Renal pelvis (tissue), 4 donors: ENCODE results near the gene DAGLB. TPM values are rescaled to one million over a fixed set of nuclear protein-coding genes. Genes with fewer than 3 reads are reported as not detected.
"Not testable (repeated sequence)": the region's sequence is repeated elsewhere in the genome, so short reads cannot be mapped to it uniquely, and the experiment has no call there.

Experiments
- DNase-seq: peaks from one replicate; pipeline ENCODE4 v3.0.0-alpha.2; 2013
- polyA plus RNA-seq, 3 donors: library from polyadenylated mRNA; unstranded; fragments of 120-200 nt; gene quantifications; one replicate each; pipeline ENCODE4 v1.2.1, GENCODE V29; 2013; ENCODE audit not compliant: insufficient read length in 3 of 3

Gene DAGLB
- polyA plus RNA-seq, 3 donors = 17.5 to 20.5 (median 20.2) TPM

DNA sequence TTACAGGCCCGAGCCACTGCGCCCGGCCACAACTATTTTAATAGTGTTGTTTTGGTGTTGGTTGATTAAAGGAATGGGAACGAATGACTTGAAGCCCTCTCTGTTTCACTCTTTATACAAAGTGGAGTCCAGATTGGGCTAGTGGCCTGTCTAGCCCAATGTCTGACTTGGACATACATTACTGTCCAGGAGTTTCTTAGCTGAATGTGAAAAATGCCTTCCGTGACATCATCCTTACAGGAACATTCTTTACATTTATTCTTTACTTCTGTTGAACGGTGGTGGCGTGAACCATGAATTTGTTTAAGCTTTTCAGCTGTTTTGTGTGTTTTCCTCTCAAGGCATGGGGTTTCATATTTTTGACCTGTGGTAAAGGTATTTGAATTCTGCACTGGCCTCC is 67.9 kb downstream of the DAGLB start:
- DNase-seq = no peak

DNA sequence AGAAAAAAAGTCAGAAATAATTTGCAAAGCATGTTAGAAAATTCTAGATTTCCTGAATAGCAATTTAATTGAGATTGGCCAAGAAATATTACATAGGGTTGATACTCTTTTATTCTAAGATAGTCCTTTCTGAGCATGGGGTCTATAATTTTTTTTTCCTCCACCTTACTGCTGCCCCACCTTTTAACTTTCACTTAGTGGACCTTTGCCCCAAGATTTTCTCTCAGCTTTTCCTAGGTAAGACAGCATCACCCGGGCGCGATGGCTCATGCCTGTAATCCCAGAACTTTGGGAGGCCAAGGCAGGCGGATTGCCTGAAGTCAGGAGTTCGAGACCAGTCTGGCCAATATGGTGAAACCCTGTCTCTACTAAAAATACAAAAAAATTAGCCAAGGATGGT is 69.2 kb downstream of the DAGLB start:
- DNase-seq = not testable (repeated sequence)

DNA sequence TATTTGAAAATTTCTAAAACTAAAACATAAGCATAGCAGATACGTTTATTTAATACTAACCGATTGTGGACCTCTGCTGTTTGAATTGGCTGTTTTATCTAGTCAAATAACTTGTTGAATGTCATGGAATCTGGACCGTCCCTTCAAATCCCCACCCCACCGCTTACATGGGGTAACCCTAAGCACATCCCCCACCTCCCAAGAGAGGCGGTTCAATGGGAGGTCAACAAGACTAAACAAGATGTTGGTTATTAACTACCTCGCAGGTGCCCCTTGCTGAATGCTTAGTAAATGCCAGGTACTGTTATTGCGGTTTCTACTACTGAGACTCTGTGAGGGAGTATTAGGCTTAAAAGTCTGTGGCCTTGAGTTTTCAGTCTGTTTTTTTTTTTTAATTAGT is 70.9 kb downstream of the DAGLB start:
- DNase-seq = no peak

DNA sequence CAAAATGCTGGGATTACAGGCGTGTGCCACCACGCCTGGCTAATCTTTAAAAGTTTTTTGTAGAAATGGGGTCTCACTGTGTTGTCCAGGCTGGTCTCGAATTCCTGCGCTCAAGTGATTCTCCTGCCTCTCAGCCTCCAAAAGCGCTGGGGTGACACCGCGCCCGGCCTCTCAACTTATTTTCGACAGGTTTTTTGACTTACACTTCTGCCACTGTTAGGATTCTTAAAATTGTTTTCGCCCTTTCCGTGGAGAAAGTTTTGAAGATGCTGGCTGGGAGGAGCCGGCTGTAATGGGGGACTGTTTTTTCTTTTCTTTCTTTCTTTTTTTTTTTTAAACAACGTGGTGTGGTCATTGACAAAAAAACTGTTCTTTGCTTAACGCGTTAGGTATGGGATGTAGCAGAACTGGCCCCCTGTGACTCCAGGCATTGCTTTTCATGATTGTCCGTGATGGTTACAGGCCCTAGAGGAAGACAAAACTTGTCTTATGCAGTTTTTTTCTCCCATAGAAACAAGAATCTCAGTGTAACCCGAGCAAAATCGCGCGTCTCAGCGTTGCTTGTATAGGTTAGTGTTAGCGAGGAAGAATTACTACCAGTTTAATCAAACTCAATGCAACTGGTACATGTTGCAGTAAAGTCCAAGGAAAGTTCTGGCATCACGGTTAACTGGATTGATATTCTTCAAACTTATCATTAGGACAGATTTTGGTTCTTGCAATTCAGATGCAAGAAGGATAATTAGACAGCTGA is 72.2 kb downstream of the DAGLB start:
- no peak for DNase-seq

DNA sequence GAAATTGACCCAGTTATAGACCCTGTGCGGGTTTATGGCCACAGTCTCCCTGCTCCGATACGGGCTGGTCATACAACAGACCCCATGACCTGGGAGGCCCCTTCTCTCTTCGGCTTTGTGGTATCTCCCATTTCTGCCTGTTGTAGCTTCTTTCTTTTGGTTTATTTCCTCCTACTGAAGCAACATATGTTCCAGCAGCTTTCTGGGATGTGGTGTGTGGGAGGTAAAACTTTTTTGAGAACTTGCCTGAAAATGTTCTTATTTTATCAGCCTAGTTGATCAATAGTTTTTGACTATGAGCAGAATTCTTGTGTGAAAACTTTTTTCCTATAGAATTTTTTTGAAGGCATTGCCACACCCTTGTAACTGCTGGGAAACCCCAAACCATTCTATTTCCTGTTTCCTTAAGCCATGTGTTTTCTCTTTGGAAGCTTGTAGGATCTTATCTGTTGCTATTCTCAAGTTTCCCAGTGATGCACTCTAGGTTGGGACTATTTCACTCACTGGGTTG is 80.0 kb downstream of the DAGLB start:
- DNase-seq = no peak

DNA sequence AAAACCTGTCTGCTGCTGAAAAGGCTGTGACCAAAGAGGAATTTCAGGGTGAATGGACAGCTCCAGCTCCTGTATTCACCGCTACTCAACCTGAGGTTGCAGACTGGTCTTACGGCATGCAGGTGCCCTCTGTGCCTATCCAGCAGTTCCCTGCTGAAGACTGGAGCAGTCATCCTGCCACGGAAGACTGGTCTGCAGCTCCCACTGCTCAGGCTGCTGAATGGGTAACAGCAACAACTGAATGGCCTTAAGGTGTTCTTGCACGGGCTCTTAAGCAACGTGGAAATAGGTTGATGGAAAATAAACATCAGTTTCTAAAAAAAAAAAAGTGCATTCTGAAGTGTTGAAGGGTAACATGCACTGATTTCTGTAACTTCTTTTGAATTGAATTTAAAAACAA is 82.3 kb downstream of the DAGLB start:
- no peak for DNase-seq

DNA sequence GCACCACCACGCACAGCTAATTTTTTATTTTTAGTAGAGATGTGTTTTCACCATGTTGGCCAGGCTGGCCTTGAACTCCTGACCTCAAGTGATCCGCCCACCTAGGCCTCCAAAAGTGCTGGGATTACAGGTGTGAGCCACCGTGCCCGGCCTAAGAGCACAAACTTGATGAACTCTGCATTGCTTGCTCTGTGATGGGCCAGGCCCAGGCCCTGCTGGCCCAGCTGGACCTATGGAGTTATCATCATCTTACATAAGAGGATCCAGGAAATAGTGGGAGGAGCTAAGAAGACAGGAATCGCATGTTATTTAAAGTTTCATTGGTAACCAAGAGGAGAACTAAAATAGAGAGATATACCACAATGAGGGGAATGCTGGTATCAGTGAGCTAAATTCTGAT is 86.9 kb downstream of the DAGLB start:
- no peak for DNase-seq

DNA sequence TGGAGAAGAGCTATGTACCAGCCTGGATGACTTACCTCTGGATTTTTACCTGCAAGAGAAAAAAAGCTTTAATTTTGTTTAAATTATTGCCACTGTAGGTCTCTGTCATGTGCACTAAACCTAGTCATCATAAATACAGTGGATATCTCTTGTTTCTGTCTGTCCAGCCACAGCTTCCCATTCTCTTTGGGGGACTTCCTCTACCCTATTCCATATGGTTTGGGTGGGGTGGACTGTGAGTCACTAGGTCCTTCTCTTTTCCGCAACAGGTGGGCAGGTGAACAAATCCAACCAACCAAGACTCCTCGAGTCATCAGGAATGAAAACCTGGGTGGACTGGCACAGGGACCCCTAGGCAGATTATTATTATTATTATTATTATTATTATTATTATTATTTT is 88.0 kb downstream of the DAGLB start:
- DNase-seq = no peak

Other genes with a start within 250 kb of the DAGLB start
- 10 to 100 TPM; 31.9 to 39.5 (median 35.6) TPM for gene CYTH3, start 175.3 kb downstream of the DAGLB start, polyA plus RNA-seq
- gene FAM220A, start 99.0 kb downstream of the DAGLB start, polyA plus RNA-seq = 10 to 100 TPM; 20.1 to 23.6 (median 21.2) TPM
- 100 to 1,000 TPM; 265 to 288 (median 271) TPM for gene RAC1, start 73.4 kb downstream of the DAGLB start, polyA plus RNA-seq
- gene KDELR2, start 36.2 kb upstream of the DAGLB start, polyA plus RNA-seq = 100 to 1,000 TPM; 177 to 192 (median 186) TPM
- 1 to 10 TPM in 1 of 3 donors, under 1 TPM in 2; 0.63 to 1.3 (median 0.90) TPM for gene GRID2IP, start 103.5 kb upstream of the DAGLB start, polyA plus RNA-seq
- 10 to 100 TPM; 75.6 to 83.1 (median 79.8) TPM for gene ZDHHC4, start 129.5 kb upstream of the DAGLB start, polyA plus RNA-seq
- 10 to 100 TPM; 37.3 to 47.6 (median 40.5) TPM for gene INTS15, start 142.1 kb upstream of the DAGLB start, polyA plus RNA-seq
- gene ZNF853, start 167.7 kb upstream of the DAGLB start, polyA plus RNA-seq = 10 to 100 TPM; 14.7 to 19.7 (median 17.6) TPM
- 10 to 100 TPM; 45.1 to 58.2 (median 54.4) TPM for gene ZNF316, start 189.4 kb upstream of the DAGLB start, polyA plus RNA-seq